ENCODE measurements around the gene RBP5.

DNA sequence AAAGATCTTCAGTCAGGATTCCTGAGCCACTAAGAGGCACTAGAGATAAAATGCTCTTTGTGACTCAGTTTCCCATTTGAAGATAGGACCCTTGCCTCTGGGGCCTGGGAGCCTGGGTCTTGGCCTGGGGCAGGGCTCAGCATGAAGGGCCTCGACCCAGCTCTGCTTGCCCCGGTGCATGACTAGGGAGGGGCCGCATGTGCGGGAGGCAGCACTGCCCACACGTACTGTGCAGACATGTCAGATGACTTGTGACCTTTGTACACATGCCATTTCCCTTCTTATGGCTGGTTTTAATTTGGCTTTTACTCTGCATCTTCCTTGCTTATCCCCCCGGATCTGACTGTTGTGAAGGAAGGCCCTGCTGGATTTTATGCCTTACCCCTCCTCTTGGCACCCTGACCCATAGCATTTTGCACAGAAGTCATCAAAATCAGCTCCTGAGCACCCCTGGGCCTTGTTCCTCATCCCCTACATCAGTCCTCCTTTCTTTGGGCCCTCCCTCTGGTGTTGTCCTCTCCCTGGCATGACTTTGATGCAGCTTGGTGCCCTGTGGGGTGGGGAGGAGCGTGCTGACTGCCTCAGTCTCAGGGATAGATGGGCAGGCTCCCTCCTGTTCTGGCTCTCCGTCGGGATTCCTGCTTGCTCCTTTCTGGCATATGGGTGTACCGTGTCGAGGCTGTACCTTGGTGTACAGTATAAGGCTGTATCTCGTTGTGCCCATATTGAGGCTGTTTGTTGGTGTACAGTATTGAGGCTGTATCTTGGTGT, 5.9 kb upstream of the RBP5 start:
- TF ChIP-seq, protein P1, sequence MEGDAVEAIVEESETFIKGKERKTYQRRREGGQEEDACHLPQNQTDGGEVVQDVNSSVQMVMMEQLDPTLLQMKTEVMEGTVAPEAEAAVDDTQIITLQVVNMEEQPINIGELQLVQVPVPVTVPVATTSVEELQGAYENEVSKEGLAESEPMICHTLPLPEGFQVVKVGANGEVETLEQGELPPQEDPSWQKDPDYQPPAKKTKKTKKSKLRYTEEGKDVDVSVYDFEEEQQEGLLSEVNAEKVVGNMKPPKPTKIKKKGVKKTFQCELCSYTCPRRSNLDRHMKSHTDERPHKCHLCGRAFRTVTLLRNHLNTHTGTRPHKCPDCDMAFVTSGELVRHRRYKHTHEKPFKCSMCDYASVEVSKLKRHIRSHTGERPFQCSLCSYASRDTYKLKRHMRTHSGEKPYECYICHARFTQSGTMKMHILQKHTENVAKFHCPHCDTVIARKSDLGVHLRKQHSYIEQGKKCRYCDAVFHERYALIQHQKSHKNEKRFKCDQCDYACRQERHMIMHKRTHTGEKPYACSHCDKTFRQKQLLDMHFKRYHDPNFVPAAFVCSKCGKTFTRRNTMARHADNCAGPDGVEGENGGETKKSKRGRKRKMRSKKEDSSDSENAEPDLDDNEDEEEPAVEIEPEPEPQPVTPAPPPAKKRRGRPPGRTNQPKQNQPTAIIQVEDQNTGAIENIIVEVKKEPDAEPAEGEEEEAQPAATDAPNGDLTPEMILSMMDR (IDR thresholded peaks at IDR 0.05; ENCODE audit: low read depth, low read length) = no peak
- TF ChIP-seq POLR2A (IDR thresholded peaks at IDR 0.05; ENCODE audit: extremely low read depth, insufficient read length) = no peak
